IMR-90 (cell line): ENCODE results near the gene ADRA1B. TPM values are rescaled to one million over a fixed set of nuclear protein-coding genes. Genes with fewer than 3 reads are reported as not detected.
A peak's percentile ranks its signal among the peaks of the same experiment; 100 is the strongest.

Source experiments
- ATAC-seq: fragments of 200-7000 bp; cut with Tn5 transposase; 2 replicates; pipeline ENCODE4 v1.9.1; 2020; ENCODE audit warnings: low read depth, mild to moderate bottlenecking, moderate library complexity
- BruUV-seq: library from RNA; stranded (reverse); fragments of 400-500 nt; replicated peaks from 2 replicates; lab custom pipeline; 2021; lab: Mats Ljungman, UMichigan
- CTCF ChIA-PET: fragments of 300-600 bp; formaldehyde crosslinking; extraction: SDS; loops from one replicate; lab custom pipeline; 2021; ENCODE audit warnings: antibody characterized with exemption; lab: Yijun Ruan, JAX
- POLR2A ChIA-PET: fragments of 300-600 bp; sonication (Branson Sonifier 250); formaldehyde crosslinking; loops from one replicate; lab custom pipeline; 2022; ENCODE audit warnings: antibody characterized with exemption; ENCODE audit not compliant: unreplicated experiment; lab: Charles Lee
- DNase-seq: peaks from one replicate; pipeline ENCODE4 v3.0.0; 2013
- H2AFZ ChIP-seq: replicated peaks from 2 replicates; pipeline ENCODE3; 2013; ENCODE audit warnings: low read length, mild to moderate bottlenecking; ENCODE audit not compliant: poor library complexity
- H2AK5ac ChIP-seq: 2 replicates; pipeline ENCODE4 v1.6.1; 2013; ENCODE audit warnings: low read depth, low read length, inconsistent platforms
- H2AK9ac ChIP-seq: replicated peaks from 2 replicates; pipeline ENCODE3; 2013; ENCODE audit warnings: mild to moderate bottlenecking, low read depth, low read length, moderate library complexity; ENCODE audit not compliant: poor library complexity
- H2BK120ac ChIP-seq: 2 replicates; pipeline ENCODE4 v1.6.1; 2013; ENCODE audit warnings: low read depth, low read length, inconsistent platforms
- H2BK15ac ChIP-seq: 3 replicates; pipeline ENCODE4 v1.6.1; 2013; ENCODE audit warnings: low read depth, low read length, inconsistent platforms
- H2BK20ac ChIP-seq: 2 replicates; pipeline ENCODE4 v1.6.1; 2013; ENCODE audit warnings: low read depth, mild to moderate bottlenecking, inconsistent platforms, low read length, moderate library complexity
- H2BK5ac ChIP-seq: 2 replicates; pipeline ENCODE4 v1.6.1; 2013; ENCODE audit warnings: mild to moderate bottlenecking, low read depth, low read length, inconsistent platforms; ENCODE audit not compliant: poor library complexity, severe bottlenecking
- H3K14ac ChIP-seq: replicated peaks from 2 replicates; pipeline ENCODE4 v1.6.1; 2013; ENCODE audit warnings: low read depth, low read length, inconsistent platforms
- H3K18ac ChIP-seq: 2 replicates; pipeline ENCODE4 v1.6.1; 2013; ENCODE audit warnings: low read depth, low read length, control low read depth
- H3K23ac ChIP-seq: 2 replicates; pipeline ENCODE4 v1.6.1; 2013; ENCODE audit warnings: low read depth, low read length, inconsistent platforms
- H3K27ac ChIP-seq: 2 replicates; pipeline ENCODE4 v1.5.1; 2013; ENCODE audit warnings: mild to moderate bottlenecking, control low read depth, low read length; ENCODE audit not compliant: insufficient read depth
- H3K27me3 ChIP-seq: 2 replicates; pipeline ENCODE4 v1.6.1; 2013; ENCODE audit warnings: low read length; ENCODE audit not compliant: control insufficient read depth, insufficient read depth
- H3K36me3 ChIP-seq: 2 replicates; pipeline ENCODE4 v1.6.1; 2013; ENCODE audit warnings: low read length, mixed read lengths; ENCODE audit not compliant: control insufficient read depth, insufficient read depth
- H3K4ac ChIP-seq: 2 replicates; pipeline ENCODE4 v1.6.1; 2013; ENCODE audit warnings: low read depth, low read length, inconsistent platforms
- H3K4me1 ChIP-seq: 2 replicates; pipeline ENCODE4 v1.6.1; 2013; ENCODE audit warnings: low read length, mixed read lengths; ENCODE audit not compliant: control insufficient read depth, insufficient read depth
- H3K4me2 ChIP-seq: 2 replicates; pipeline ENCODE4 v1.6.1; 2013; ENCODE audit warnings: low read depth, mild to moderate bottlenecking, control low read depth, low read length, moderate library complexity
- H3K4me3 ChIP-seq: 2 replicates; pipeline ENCODE4 v1.5.1; 2013; ENCODE audit warnings: low read depth, mild to moderate bottlenecking, control low read depth, low read length, moderate library complexity; ENCODE audit not compliant: insufficient read depth
- H3K56ac ChIP-seq: 2 replicates; pipeline ENCODE4 v1.6.1; 2013; ENCODE audit warnings: low read length, inconsistent platforms; ENCODE audit not compliant: insufficient read depth; ENCODE audit errors: extremely low read depth
- H3K79me1 ChIP-seq, 2 experiments: 2 replicates each; pipeline ENCODE4 v1.6.1; 2013; ENCODE audit warnings: low read length in 2 of 2, inconsistent platforms in 1 of 2, low read depth in 1 of 2
- H3K9ac ChIP-seq: 2 replicates; pipeline ENCODE4 v1.6.1; 2013; ENCODE audit warnings: low read depth, low read length, control low read depth
- H3K9me1 ChIP-seq: 2 replicates; pipeline ENCODE4 v1.6.1; 2013; ENCODE audit warnings: low read length, inconsistent platforms; ENCODE audit not compliant: insufficient read depth
- H3K9me3 ChIP-seq: 2 replicates; pipeline ENCODE4 v1.6.1; 2013; ENCODE audit warnings: low read length; ENCODE audit not compliant: control insufficient read depth, insufficient read depth
- H4K20me1 ChIP-seq: 2 replicates; pipeline ENCODE4 v1.6.1; 2013; ENCODE audit warnings: low read length, inconsistent platforms; ENCODE audit not compliant: insufficient read depth
- H4K5ac ChIP-seq: 2 replicates; pipeline ENCODE4 v1.6.1; 2013; ENCODE audit warnings: mild to moderate bottlenecking, low read depth, low read length, control low read depth
- H4K8ac ChIP-seq, 2 experiments: 2 replicates each; pipeline ENCODE4 v1.6.1; 2013; ENCODE audit warnings: low read depth in 2 of 2, low read length in 2 of 2, control low read depth in 1 of 2, inconsistent platforms in 1 of 2
- H4K91ac ChIP-seq: 2 replicates; pipeline ENCODE4 v1.6.1; 2013; ENCODE audit warnings: low read depth, low read length, inconsistent platforms; ENCODE audit not compliant: insufficient read depth
- BHLHE40 ChIP-seq: fragments of 150-350 bp; IDR thresholded peaks from 2 replicates; pipeline ENCODE4 v1.6.1; 2016; ENCODE audit warnings: mild to moderate bottlenecking, low read depth, low read length
- CEBPB ChIP-seq: IDR thresholded peaks from 2 replicates; pipeline ENCODE4 v1.6.1; 2012; ENCODE audit warnings: low read depth, low read length, improper control_type of control experiment
- FOS ChIP-seq: fragments of 150-350 bp; IDR thresholded peaks from 2 replicates; pipeline ENCODE4 v1.6.1; 2016; ENCODE audit warnings: low read depth, low read length
- MAZ ChIP-seq: IDR thresholded peaks from 2 replicates; pipeline ENCODE4 v1.6.1; 2012; ENCODE audit warnings: low read depth, mild to moderate bottlenecking, low read length, improper control_type of control experiment, moderate library complexity, borderline replicate concordance
- MXI1 ChIP-seq: IDR thresholded peaks from 2 replicates; pipeline ENCODE4 v1.6.1; 2012; ENCODE audit warnings: low read depth, mild to moderate bottlenecking, low read length, moderate library complexity, borderline replicate concordance
- NFE2L2 ChIP-seq: fragments of 150-350 bp; IDR thresholded peaks from 2 replicates; pipeline ENCODE4 v1.6.1; 2016; ENCODE audit warnings: low read depth, mild to moderate bottlenecking, low read length
- RAD21 ChIP-seq: IDR thresholded peaks from 2 replicates; pipeline ENCODE4 v1.6.1; 2012; ENCODE audit warnings: low read length, improper control_type of control experiment
- RCOR1 ChIP-seq: IDR thresholded peaks from 2 replicates; pipeline ENCODE4 v1.6.1; 2012; ENCODE audit warnings: mild to moderate bottlenecking, low read length, improper control_type of control experiment; ENCODE audit not compliant: insufficient replicate concordance
- RFX5 ChIP-seq: IDR thresholded peaks from 2 replicates; pipeline ENCODE4 v1.8.0; 2012; ENCODE audit warnings: low read depth, mild to moderate bottlenecking, low read length, moderate library complexity
- SMC3 ChIP-seq: fragments of 150-350 bp; IDR thresholded peaks from 2 replicates; pipeline ENCODE4 v1.6.1; 2016; ENCODE audit warnings: low read depth, mild to moderate bottlenecking, antibody characterized with exemption, low read length, moderate library complexity
- WGBS, 2 experiments: methylation state at CpG; one replicate each; pipeline versions ENCODE4 v1.1.5 to v1.1.7; 2013; ENCODE audit warnings: missing lambda C conversion rate in 2 of 2; ENCODE audit not compliant: insufficient read length in 1 of 2; ENCODE audit errors: extremely low coverage in 2 of 2; 5-methylcytosine and 5-hydroxymethylcytosine counted together
- dilution Hi-C: fragments of 300-500 bp; cut with HindIII; formaldehyde crosslinking; loops from one replicate; pipeline ENCODE4 v1.14.3; 2018; ENCODE audit warnings: low sequenced_read_pairs; ENCODE audit not compliant: unreplicated experiment
- in situ Hi-C: fragments of 300-500 bp; cut with MboI; formaldehyde crosslinking; loops from 3 replicates; pipeline ENCODE4 v1.14.3; 2019; ENCODE audit warnings: low sequenced_read_pairs, inconsistent platforms, mixed read lengths
- intact Hi-C: fragments of 100-400 bp; cut with micrococcal nuclease; formaldehyde crosslinking; loops from 2 replicates; pipeline ENCODE4 v1.10.0; 2022
- polyA plus RNA-seq, 3 experiments: library from polyadenylated mRNA; depleted of rRNA; stranded (reverse); fragments of >200 nt; gene quantifications; 2 replicates each; pipeline ENCODE4 v1.2.3, GENCODE V29; 2012; ENCODE audit warnings: low replicate concordance in 1 of 3
- total RNA-seq: library from RNA; depleted of rRNA; stranded (reverse); fragments of >200 nt; gene quantifications from 2 replicates; pipeline ENCODE4 v1.2.3, GENCODE V29; 2012
- TF ChIP-seq, protein P1 (sequence below): fragments of 150-350 bp; IDR thresholded peaks from 2 replicates; pipeline ENCODE4 v1.6.1; 2016; ENCODE audit warnings: low read depth, mild to moderate bottlenecking, low read length, moderate library complexity, borderline replicate concordance
- TF ChIP-seq, protein P2 (sequence below): conservative IDR thresholded peaks from 2 replicates; pipeline ENCODE4 v1.5.1; 2012; ENCODE audit warnings: mild to moderate bottlenecking, low read depth, low read length, improper control_type of control experiment

ADRA1B gene
- total and polyA plus RNA-seq, 2 of the 4 experiments (the other 2 are of a cell fraction), result 0.18 to 1.5 TPM

DNA sequence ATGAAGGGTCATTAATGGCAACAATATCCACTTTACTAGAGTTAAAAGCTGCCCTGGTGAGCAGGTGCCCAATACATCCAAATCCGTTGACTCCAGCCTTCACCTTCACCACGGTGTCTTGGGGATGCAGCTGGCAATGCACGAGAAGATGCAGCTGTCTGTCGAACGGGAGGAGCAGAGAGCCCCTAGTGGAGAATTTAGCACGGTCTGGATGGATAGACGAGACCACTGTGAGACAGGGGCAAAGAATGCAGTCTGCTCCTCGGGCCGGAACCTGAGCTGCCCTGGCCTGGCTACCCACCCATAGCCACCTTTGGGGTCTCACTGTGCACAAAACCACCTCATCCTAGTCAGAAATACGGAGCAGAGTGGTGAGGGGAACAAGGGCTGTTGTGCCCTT is 35.1 kb downstream of the ADRA1B start:
- Histone ChIP-seq H2BK120ac (peak overlapping the region; percentile 73), H4K5ac (no peak overlapping the region), H3K36me3 (no peaks in the 10 kb centered on the region), H2AK9ac (no peak overlapping the region), H2BK20ac (peak overlapping the region; percentile 61), H3K9me1 (peaks cover 17% of the 10 kb centered on the region), H2BK15ac (peak overlapping the region; percentile 25; the same call in 2 of the 3 replicates), H3K14ac (peak overlapping the region; percentile 86), H3K4ac (peak overlapping the region; percentile 84), H3K27ac (no peak overlapping the region), H4K20me1 (no peaks in the 10 kb centered on the region), H3K79me1 (no peaks in the 10 kb centered on the region), H3K4me3 (no peak overlapping the region), H3K56ac (no peak overlapping the region), H2AK5ac (peak overlapping the region; percentile 61; the same call in 1 of the 2 replicates), H4K8ac (peak overlapping the region; percentile 3 to 23; a peak in 2 of 4 replicates), H3K9me3 (no peaks in the 10 kb centered on the region), H2BK5ac (no peak overlapping the region), H3K4me1 (peaks cover 12% of the 10 kb centered on the region; the same call in 1 of the 2 replicates), H4K91ac (peak overlapping the region; percentile 60), H3K27me3 (no peaks in the 10 kb centered on the region), H3K4me2 (no peak overlapping the region), H3K23ac (peak overlapping the region; percentile 35; the same call in 1 of the 2 replicates), H3K9ac (no peak overlapping the region), H3K18ac (no peak overlapping the region), H2AFZ (peak overlapping the region; percentile 75)
- CTCF ChIA-PET, result interaction anchor here (1.2 to 1.3 kb wide), 3 partner anchors 11 to 23 kb away, joined by 3 read pairs; no protein-coding TSS in a partner anchor
- POLR2A ChIA-PET, result no interaction called here
- BruUV-seq, result no TSS peak
- in situ Hi-C loops (loop anchor here (25.0 kb wide), 1 partner anchor 789 kb away; no protein-coding TSS in a partner anchor), intact Hi-C loops (no loop called here), dilution Hi-C loops (no loop called here)
- ATAC-seq, result peak; percentile 40
- 20% methylated on average over 1 of the region's 10 CpGs; no CpG with 5 or more reads in 1 of the 2 experiments for WGBS, 2 experiments
- peak; percentile 27 for DNase-seq
- TF ChIP-seq MXI1 (no peak), RAD21 (peak; percentile 24; the same call in 1 of the 2 replicates), MAZ (no peak), BHLHE40 (no peak), FOS (no peak), CEBPB (no peak), RFX5 (no peak), SMC3 (no peak; the same call in 1 of the 2 replicates), NFE2L2 (no peak), RCOR1 (no peak)
- TF ChIP-seq, protein P1, sequence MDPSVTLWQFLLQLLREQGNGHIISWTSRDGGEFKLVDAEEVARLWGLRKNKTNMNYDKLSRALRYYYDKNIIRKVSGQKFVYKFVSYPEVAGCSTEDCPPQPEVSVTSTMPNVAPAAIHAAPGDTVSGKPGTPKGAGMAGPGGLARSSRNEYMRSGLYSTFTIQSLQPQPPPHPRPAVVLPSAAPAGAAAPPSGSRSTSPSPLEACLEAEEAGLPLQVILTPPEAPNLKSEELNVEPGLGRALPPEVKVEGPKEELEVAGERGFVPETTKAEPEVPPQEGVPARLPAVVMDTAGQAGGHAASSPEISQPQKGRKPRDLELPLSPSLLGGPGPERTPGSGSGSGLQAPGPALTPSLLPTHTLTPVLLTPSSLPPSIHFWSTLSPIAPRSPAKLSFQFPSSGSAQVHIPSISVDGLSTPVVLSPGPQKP, result no peak
- TF ChIP-seq, protein P2, sequence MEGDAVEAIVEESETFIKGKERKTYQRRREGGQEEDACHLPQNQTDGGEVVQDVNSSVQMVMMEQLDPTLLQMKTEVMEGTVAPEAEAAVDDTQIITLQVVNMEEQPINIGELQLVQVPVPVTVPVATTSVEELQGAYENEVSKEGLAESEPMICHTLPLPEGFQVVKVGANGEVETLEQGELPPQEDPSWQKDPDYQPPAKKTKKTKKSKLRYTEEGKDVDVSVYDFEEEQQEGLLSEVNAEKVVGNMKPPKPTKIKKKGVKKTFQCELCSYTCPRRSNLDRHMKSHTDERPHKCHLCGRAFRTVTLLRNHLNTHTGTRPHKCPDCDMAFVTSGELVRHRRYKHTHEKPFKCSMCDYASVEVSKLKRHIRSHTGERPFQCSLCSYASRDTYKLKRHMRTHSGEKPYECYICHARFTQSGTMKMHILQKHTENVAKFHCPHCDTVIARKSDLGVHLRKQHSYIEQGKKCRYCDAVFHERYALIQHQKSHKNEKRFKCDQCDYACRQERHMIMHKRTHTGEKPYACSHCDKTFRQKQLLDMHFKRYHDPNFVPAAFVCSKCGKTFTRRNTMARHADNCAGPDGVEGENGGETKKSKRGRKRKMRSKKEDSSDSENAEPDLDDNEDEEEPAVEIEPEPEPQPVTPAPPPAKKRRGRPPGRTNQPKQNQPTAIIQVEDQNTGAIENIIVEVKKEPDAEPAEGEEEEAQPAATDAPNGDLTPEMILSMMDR, result peak; percentile 36; the same call in 1 of the 2 replicates
